H1 (cell line): ENCODE measurements around the gene SCNN1A. TPM values are rescaled to one million over a fixed set of nuclear protein-coding genes. Genes with fewer than 3 reads are reported as not detected.

ENCODE experiments used
- CHD7 ChIP-seq: fragments of 300-600 bp; sonication (generic); IDR thresholded peaks from 2 replicates; pipeline ENCODE4 v1.7.1; 2012; ENCODE audit warnings: low read length, moderate library complexity, mild to moderate bottlenecking, inconsistent platforms; ENCODE audit not compliant: insufficient replicate concordance
- TAF1 ChIP-seq: IDR thresholded peaks from 2 replicates; pipeline ENCODE4 v1.6.1; 2011; ENCODE audit warnings: mild to moderate bottlenecking, low read depth, low read length
- TBP ChIP-seq: IDR thresholded peaks from 2 replicates; pipeline ENCODE4 v1.6.1; 2011; ENCODE audit warnings: low read depth, low read length, improper control_type of control experiment
- polyA plus RNA-seq, 7 experiments: library from polyadenylated mRNA; depleted of rRNA in 3 of 7; stranded (reverse) in 5 of 7; unstranded in 2 of 7; fragments of >200 nt in 5 of 7; fragments of 200-250 nt in 2 of 7; gene quantifications; 1 replicate in 5 of 7; 2 replicates in 1 of 7; 4 replicates in 1 of 7; pipeline versions ENCODE4 v1.2.1 to v1.2.3, GENCODE V29; 2011 to 2013; ENCODE audit warnings: missing spikeins in 2 of 7, mixed read lengths in 2 of 7
- total RNA-seq: library from RNA; stranded (reverse); fragmentation: NEBNext Ultra II Directional; extraction: Animal tissue kit (Norgen Biotek cat#: 25700); gene quantifications from 2 replicates; pipeline ENCODE4 v1.2.1, GENCODE V29; 2021

The SCNN1A gene
- total and polyA plus RNA-seq, 2 of the 8 experiments (the other 6 are each of a cell fraction or from before 2014, with no cell fraction given) = 85.5 to 156 TPM

DNA sequence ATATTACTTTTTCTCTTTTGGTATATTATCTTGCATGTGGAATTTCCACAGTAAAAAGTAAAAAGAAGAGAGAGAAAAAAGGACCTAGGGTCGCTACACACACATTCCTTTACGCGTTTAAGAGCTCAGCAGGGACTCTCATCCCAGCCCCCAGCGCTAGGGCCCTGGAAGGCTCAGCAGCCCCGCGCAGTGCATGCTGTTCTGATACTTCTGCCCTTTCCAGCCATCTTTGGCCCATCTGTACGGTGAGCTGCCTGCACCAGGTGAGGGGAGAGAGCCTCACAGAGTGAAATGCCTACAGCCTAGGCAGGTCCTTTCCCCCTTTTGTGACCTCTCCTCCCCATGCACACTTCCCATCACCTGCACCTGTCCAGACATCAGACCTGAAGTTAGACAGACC is 7.0 kb upstream of the SCNN1A start (continued):
- TF ChIP-seq TBP (no peak), TAF1 (no peak), CHD7 (no peak)
